Globus pallidus (tissue), 1 donor: ENCODE data around the gene ARL14EP.

Experiments used
- DNase-seq: peaks from one replicate; pipeline ENCODE4 v3.0.0-alpha.2; 2015; ENCODE audit warnings: low spot score

ARL14EP gene

DNA sequence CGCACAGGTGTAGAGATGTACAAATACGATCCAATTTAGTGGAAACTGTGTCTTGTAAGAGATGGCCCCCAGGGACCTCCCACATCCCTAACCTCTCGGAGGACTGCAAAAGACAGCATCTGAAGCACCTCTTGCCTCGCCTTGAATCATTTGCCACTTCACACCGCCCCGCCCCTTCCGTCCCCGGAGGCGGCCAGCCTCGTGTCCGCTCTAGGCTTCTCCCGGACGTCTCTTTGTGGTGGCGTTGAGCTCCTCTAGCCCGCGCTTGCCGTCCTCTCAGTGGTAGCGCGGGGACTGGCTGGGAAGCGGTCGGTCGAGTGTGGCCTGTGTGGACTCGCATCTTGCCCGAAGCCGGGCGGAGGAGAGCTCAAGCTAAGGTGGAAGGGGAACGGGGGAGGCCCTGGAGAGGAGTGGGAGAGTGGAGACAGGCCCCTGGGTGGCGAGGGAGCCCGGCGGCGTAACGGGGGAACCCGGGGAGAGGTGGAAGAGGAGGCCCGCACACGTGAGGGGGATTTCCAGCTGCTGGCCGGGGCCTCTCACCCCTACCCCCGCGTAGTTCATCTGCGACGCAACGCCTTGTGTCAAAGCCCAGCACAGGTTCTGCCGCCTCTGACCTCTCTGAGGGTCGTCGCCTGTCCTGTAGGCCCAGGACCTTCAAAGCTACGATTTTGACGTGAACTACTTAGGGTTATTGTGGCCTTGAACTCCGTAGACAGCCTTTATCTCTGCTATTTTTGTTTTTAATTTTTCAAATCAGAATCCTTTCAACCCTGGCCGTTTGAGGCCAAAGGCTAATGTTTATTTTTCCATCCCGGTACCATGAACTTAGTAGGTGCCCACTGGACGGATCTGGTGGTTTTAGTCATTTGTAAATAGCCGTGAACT, at the start of gene ARL14EP:
TSS of gene ARL14EP (plus strand) at position 279 of the 885 bp plus-strand sequence. CDS start 7,845 bp downstream, outside the sequence.
- peak; percentile 93 for DNase-seq

DNA sequence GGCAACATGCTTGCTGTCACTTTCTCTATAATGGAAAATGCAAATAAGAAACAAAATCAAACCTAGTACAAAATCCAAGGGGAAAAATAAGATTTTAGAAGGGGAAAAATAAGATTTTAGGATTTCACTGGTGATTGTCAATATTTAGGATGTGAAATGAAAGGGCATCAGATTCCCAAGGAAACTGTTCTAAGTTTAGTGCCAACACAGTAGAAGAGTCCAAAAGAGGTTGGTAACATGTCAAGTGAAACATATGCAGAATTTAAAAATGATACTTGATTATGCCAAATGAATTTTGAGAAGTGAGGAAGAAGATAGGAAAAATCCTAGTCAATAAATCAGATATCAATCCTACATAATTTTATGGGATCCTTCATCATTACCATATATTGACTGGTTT, 45.7 kb upstream of the ARL14EP start:
- DNase-seq: no peak

- DNase-seq: no peak
Observed at GRCh38 chr11:30279796-30280195, 43.1 kb upstream of the ARL14EP start.

DNA sequence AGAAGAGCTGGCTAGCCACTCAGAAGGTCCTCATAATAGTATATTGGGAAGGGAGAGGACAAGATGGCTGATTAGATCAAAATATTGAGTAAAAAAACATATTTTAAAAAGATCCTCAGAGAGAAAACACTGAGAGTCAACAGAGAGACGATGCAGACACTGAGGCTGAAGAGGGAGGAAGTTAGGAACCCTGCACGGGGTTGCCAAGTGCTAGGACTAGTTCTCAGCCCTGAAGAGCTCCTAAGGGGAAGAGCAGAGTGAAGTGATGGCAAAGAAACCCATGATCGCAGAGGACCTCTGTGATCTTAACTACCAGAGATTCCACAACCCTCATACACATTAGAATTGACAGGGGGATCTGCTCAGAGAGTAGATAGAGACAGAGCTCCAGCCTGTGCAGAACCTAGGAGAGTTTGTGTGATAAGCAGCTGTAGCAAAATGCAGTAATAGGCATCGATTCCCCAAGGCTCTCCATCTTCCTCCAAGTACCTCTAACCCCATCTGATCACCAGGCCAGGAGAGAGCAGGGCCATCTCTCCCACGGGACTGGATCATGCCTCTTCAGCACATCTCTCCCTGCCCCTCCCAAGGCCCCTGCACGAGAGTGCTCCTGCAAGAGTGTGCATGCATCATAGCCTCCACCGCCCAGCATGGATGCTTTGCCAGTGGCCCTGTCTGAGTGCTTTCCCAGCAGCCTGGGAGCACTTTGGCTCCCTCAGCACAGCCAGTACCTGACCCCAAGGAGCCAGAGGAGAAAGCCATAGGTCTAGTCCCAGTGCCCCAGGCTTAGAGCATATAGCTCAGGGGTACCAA, 41.2 kb upstream of the ARL14EP start:
- DNase-seq: no peak

DNA sequence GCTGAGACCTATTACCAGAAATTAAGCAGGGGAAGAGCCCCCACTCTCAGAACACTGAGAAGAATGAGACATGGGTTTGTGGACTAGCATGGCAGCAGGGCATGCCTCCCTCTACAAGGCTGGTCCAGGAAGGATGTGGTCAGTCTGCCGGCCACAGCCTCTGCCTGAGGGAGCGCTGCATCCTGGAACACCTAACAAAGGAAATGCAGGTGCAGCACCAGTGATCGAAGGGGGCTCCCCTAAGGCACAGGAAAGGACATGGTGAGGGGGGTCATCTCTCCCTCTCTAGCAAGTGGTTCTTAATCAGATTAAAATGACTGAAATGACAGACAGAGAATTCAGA, 40.6 kb upstream of the ARL14EP start:
- no peak for DNase-seq

- DNase-seq: no peak
Observed at GRCh38 chr11:30284836-30285235, 38.1 kb upstream of the ARL14EP start.

GRCh38 chr11:30285416-30286121, 37.3 kb upstream of the ARL14EP start:
- no peak for DNase-seq

GRCh38 chr11:30291331-30291730, 31.6 kb upstream of the ARL14EP start:
- DNase-seq: no peak

- no peak for DNase-seq
Observed at GRCh38 chr11:30292545-30292944, 30.4 kb upstream of the ARL14EP start.

GRCh38 chr11:30295178-30295885, 27.6 kb upstream of the ARL14EP start:
- DNase-seq: no peak

DNA sequence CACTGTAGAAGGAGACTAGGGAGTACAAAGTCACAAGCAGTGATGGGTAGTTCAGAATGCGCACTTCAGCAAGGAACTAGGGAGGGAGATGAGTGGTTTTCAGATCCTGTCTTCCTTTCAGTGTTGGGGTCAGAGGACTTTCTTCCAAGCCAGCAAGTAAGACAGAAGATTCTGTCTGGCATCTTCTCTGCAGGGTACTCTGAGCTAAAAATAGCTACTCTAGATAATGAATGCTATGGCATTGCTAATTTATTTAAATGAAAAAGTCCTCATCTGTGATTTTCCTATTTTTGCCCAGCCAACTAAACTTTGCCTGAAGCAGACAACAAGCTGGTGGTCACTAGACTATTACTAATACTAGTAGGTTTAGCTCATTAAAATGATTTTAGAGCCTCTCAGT, 18.3 kb upstream of the ARL14EP start:
- DNase-seq: no peak

- no peak for DNase-seq
Observed at GRCh38 chr11:30310623-30311022, 12.3 kb upstream of the ARL14EP start.

- no peak for DNase-seq
Observed at GRCh38 chr11:30311189-30311588, 11.7 kb upstream of the ARL14EP start.

- DNase-seq: no peak
Observed at GRCh38 chr11:30312243-30312642, 10.7 kb upstream of the ARL14EP start.

GRCh38 chr11:30313580-30313979, 9.3 kb upstream of the ARL14EP start:
- DNase-seq: no peak

DNA sequence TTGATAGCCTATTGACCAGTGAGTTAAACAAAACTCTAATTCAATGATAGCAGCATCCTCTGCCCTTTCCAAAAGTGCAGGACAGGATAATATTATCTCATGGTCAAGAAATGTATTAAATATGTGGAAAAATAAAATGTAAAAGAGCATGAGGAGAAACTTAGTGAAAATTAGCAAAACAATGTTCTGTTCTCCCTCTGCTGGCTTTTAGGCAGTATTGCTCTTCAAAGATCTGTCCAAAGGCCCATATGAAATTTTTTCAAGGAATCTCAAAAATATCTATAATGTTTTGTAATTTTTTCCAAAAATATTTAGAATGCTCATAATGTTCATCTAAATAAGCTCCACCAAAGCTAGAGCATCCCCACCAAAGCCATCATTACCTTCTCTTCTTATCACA, 8.3 kb upstream of the ARL14EP start:
- DNase-seq: no peak

GRCh38 chr11:30316237-30316636, 6.7 kb upstream of the ARL14EP start:
- DNase-seq: no peak

DNA sequence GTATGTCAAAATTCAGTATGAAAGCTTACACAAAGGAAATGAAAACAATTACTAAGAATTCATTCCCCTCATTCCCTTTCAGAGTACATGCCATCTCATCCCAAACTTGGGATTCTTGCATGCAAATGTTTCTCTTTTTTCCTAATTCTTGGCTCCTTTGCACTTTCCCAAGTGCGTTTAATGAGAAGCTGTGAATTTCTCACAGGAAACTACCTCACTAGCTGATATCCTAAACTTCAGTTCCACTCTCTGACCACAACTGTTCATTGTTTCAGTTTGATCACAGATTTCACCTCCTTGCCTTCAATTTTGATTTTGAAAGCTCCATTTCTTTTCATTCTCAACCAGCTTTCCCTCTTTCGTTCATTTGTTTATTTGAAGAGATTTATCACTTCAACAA, 5.9 kb upstream of the ARL14EP start:
- no peak for DNase-seq

- DNase-seq: no peak
Observed at GRCh38 chr11:30321321-30321720, 1.6 kb upstream of the ARL14EP start.

DNA sequence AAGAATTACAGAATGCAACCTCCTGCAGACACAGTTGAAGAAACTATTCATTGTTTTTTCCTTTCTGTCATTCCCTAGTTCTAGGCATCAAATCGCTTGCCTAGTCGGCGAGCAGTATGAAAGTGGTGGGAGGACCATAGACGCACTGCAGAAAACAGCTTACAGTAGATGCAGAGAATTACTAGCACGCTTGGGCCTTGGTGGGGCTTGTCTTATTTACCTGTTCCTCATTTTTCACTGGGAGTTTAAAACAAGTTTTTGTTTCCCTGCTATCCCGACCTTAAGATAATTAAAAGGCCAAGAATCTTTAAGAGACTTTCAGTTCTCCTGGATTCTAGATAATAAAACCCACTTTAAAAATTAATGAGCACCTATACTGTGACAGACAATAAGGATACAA, 713 bp upstream of the ARL14EP start:
- DNase-seq: no peak

DNA sequence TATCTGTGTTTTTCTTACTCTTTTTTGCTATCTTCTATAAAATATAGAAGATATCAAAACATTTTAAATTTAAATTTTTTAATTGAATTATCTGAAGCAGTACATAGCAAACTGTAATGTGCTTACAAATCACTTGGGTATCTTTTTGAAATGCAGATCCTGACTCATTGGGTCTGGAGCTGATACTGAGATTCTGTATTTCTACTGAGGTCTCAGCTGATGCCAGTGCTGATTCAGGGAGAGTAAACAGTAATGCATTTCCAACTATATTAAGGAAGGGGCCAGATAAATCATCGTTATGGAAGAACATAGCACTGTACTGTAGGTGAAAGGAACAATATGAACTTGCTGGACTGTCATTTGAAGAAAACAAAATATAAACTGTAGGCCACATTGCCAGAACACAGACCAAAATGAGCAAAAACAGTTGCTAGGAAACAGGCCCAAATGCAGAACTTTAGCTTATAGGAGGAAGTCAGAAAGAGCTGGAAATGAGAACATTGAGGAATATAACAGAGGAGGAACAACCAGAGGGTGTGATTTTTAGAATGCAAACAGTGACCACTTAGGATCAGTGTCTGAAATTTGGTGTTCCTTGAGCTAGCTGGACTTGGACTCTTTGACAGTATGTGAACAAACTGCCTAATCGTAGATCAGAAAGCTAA, 3.3 kb downstream of the ARL14EP start:
- DNase-seq: peak; percentile 8
